Activated CD4-positive, alpha-beta T cell treated with anti-CD3 and anti-CD28 coated beads, Interleukin-2, amount 50 U/mL, for 48 hours (primary cell): ENCODE measurements around the gene MSANTD7.
"Not testable (repeated sequence)": the region's sequence is repeated elsewhere in the genome, so short reads cannot be mapped to it uniquely, and the experiment has no call there.

Source experiments
- DNase-seq, 2 experiments: peaks; one replicate each; pipeline ENCODE4 v3.0.0-alpha.2; 2020

The MSANTD7 gene

GRCh38 chr10:14837757-14838581, at the start of gene MSANTD7, which contains the start of the genes CDNF and HSPA14:
Gene MSANTD7 (plus strand): TSS chr10:14838306. CDS start chr10:14842285, 3,979 bp downstream.
Gene CDNF (minus strand): TSS chr10:14838037. CDS start chr10:14837946, 91 bp downstream.
Gene HSPA14 (plus strand): TSS chr10:14838306. CDS start chr10:14838403, 97 bp downstream.
- peak; percentile 98 to 99 for DNase-seq

DNA sequence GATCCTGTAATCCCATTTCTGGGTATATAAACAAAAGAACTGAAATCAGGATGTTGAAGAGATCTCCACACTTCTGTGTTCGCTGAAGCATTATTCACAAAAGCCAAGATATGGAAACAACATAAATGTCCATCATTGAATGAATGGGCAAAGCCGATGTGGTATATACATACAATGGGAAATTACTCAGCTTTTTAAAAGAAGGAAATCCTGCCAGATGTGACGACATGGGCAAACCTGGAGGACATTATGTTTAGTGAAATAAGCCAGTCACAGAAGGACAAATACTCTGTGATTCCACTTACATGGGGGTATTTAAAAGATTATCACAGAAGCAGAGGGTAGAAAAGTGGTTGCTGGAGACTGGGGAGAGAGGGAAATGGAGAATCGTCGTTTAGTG, 39.5 kb upstream of the MSANTD7 start:
- DNase-seq = no peak

DNA sequence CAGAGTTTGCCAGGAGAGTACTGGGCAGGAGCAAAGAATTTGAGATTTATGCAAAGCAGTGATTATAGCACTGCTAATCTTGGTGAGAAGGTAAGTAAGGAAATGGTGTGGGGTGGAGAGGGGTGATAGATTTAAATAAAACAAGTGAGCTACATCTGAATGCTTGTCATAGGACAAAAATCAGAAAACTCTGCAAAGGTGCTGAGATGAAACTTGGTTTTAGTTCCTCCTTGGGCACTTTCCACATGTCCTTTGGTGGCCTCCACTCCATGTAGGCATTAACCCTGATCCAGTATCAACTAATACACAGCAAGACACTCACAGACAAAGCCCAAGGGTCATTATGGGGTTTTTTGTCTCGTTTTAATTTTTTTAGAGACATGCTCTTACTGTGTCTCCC, 37.7 kb upstream of the MSANTD7 start:
- no peak for DNase-seq

DNA sequence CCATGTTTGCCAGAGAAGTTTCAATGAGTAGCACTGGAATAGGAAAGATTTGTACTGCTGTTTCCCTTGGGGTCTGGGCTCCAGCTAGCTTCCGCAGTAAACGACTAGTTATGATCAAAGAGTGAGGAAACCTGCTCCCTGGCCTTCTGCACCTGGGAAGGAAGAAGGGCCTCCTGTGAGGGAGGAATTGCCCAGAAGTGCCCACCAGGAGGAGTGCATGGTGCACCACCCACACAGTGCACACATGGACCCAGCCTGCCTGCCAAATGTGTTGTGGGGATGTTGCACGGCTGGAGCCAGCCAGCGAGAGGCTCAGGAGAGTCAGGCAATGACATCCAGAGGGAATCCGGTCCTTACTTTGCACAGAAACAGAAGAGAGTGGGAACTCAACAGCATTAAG, 36.4 kb upstream of the MSANTD7 start:
- DNase-seq = no peak

DNA sequence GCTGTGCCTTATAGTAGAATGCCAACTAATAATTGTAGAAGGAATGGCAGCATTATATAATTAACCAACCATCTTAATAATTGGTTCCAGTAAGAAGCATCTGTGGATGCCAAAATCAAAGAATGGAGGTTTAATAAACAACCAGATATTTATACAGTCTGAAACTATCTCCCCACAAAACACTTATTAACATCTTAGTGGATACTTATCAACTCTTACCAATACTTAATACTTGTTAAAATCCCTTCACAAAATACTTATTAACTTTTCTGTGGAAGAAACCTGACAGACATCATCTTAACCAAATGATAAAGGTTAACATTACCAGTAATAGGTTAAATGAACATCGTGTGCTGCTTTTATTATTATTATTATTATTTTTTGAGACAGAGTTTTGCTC, 34.3 kb upstream of the MSANTD7 start:
- DNase-seq = no peak

DNA sequence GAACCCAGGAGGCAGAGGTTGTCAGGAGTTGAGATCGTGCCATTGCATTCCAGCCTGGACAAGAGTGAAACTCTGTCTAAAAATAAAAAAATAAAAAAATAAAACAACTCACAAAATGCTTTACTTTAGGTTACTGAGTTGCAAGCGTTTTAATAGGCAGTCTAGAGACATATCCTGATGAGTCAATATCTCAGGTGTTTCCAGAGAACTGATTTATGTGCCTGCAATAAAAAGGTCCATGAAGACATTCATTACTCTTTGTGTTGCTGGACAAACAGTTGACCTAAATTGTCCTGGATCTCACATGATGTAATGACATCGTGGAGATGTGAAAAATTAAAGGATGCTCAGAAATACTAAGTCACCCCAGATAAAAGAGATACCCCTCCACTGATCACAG, 31.8 kb upstream of the MSANTD7 start:
- no peak for DNase-seq

- no peak for DNase-seq
Observed at GRCh38 chr10:14810969-14811953, 26.8 kb upstream of the MSANTD7 start.

GRCh38 chr10:14812271-14812670, 25.8 kb upstream of the MSANTD7 start:
- no peak for DNase-seq

DNA sequence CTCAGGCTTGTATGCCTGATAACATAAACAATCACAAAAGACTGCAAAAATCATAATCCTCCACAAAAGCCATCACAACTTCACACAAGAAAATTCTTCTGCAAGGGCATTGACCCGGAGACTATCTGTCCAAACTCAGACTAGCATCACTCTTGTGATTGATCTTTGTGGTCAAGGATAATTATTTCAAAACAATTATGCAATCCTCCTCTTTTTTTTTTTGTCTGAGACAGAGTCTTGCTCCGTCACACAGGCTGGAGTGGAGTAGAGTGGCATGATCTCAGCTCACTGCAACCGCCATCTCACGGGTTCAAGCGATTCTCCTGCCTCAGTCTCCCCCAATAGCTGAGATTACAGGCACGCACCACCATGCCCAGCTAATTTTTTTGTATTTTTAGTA, 22.4 kb upstream of the MSANTD7 start:
- no peak for DNase-seq

GRCh38 chr10:14816717-14817116, 21.4 kb upstream of the MSANTD7 start:
- DNase-seq = not testable (repeated sequence)

DNA sequence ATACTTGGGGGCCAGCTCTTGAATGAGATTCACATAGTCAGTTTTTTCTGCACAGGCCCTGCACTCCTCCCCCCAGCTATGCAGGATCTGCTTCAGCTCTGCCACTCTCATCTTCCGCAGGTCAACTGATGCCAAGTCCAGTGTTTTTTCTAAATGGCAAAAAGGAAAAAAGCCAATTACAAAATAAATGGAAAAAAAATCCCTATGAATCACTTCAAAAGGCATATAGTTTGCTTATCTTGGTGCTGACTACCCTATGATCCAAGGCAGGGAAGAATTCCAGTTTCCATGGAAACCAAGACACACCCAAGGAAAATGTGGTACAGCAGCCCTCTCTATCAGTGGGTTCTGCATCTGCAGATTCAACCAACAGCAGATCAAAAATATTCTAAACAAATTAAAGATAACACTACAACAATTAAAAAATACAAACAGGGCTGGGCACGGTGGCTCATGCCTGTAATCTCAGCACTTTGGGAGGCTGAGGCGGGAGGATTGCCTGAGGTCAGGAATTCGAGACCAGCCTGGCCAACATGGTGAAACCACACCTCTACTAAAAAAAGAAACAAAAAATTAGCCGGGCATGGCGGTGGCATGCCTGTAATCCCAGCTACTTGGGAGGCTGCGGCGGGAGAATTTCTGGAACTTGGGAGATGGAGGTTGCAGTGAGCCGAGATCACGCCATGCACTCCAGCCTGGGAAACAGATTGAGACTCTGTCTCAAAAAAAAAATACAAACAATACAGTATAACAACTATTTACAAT, 17.9 kb upstream of the MSANTD7 start:
- no peak for DNase-seq

DNA sequence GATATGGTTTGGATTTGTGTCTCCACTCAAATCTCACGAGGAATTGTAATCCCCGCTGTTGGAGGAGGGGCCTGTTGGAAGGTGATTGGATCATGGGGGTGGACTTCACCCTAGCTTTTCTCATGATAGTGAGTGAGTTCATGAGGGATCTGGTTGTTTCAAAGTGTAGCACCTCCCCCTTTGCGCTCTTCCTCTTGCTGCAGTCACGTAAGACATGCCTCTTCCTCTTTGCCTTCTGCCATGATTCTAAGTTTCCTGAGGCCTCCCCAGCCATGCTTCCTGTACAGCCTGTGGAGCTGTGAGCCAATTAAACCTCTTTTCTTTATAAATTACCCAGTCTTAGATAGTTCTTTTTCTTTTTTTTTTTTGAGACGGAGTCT, 17.3 kb upstream of the MSANTD7 start:
- DNase-seq = no peak

GRCh38 chr10:14821635-14822375, 16.3 kb upstream of the MSANTD7 start:
- DNase-seq = no peak

DNA sequence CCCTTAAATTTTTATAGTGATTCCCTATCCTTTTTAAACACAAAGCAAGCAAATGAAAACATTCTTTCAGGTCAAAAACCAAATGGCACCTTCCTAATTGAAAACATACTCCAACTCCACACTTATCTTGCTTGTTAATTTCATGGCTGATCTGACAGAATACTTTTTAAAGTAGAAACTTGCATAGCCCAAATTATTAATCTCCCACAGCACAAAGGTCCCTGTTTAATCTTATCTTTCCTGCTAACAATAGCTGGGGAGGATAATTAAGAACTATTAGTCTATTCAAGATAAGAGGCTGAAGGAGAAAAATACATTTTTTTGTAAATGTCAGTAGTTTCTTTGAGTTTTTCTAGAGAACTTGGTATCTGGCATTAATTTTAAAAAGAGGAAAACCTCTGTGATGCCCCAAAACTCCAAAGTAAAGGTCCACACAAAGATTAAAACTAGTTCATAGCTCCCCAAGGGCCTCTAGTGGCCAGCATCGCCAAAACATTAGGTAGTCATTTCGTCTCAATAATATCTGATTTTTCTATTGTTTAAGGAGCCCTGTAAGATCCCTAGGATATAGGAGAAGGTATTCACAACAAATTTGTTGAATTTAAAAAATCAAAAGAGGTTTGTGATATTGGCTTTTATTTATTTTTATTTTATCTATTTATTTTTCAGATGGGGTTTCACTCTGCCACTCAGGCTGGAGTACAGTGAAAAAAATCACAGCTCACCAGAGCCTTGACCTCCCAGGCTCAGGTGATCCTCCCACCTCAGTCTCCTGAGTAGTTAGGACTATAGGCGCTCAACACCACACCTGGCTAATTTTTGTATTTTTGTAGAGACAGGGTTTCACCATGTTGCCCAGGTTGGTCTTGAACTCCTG, 15.0 kb upstream of the MSANTD7 start:
- peak; percentile 46 to 49 for DNase-seq

DNA sequence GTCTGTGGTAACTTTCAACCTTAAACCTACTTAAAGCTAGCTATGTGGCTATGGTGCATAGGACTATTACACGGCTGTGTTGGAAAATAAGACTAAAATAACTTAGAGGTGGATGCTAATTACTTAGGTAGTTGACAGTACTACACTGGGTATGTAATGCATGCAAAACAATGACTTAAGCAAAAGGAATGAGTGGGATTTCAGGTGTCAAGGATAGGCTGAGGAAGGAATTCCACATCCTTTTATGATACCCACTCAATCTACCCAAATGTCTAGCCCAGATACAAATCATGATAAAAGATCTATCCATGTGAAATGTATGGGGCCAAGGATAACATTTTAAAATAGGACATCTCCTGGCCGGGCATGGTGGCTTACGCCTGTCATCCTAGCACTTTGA, 14.1 kb upstream of the MSANTD7 start:
- no peak for DNase-seq

DNA sequence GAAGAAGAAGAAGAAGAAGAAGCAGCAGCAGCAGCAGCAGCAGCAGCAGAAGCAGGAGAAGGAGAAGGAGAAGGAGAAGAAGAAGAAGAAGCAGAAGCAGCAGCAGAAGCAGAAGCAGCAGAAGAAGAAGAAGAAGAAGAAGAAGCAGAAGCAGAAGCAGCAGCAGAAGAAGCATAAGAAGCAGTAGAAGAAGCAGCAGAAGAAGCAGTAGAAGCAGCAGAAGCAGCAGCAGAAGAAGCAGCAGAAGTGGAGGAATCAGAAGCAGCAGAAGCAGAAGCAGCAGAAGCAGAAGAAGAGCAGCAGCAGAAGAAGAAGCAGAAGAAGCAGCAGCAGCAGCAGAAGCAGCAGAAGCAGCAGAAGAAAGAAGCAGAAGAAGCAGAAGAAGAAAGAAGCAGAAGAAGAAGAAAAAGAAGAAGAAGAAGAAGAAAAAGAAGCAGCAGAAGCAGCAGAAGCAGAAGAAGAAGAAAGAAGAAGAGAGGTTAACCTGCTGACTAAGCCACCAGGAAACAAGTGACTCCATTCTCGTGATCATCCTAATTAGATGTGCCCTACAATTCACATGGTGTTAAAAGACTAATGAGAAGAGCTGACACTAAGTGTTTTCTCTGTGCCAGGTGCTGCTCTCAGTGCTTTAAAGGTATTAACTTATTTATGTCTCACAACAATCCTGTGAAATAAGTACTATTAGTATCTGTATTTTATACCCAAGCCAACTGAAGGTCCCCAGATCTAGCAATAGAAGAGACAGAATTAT, 11.9 kb upstream of the MSANTD7 start:
- DNase-seq = no peak

DNA sequence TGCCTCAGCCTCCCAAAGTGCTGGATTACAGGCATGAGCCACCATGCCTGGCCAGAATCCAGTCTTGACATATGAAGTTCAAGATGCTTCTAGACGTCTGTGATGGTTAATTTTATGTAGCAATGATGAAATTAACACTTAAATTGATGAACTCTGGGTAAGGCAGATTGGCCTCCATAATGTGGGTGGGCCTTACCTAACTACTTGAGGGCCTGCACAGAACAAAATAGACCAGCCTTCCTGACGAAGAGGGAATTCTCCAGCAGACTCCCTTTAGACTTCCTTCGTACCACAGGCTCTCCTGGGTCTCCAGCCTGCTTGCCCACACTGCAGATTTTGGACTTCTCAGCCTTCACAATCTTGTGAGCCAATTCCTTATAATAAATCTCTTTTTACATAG, 5.0 kb upstream of the MSANTD7 start:
- DNase-seq = no peak

GRCh38 chr10:14836208-14836607, 1.9 kb upstream of the MSANTD7 start:
- DNase-seq = no peak

- DNase-seq = no peak
Observed at GRCh38 chr10:14837003-14837756, 926 bp upstream of the MSANTD7 start.
